Endothelial cell of umbilical vein (primary cell): Measurements from ENCODE around the gene TBC1D4. TPM values are rescaled to one million over a fixed set of nuclear protein-coding genes. Genes with fewer than 3 reads are reported as not detected.

ENCODE experiments used
- BruUV-seq: library from RNA; stranded (reverse); fragments of 400-500 nt; replicated peaks from 2 replicates; lab custom pipeline; 2021; lab: Mats Ljungman, UMichigan
- CTCF ChIA-PET: fragments of 300-600, 350-600 bp; sonication (Branson Sonifier 250); formaldehyde crosslinking; loops from one replicate; lab custom pipeline; 2021; ENCODE audit warnings: antibody characterized with exemption, inconsistent platforms; lab: Charles Lee
- POLR2A ChIA-PET: fragments of 300-600, 350-600 bp; sonication (Branson Sonifier 250); formaldehyde crosslinking; loops from one replicate; lab custom pipeline; 2021; ENCODE audit warnings: antibody characterized with exemption, inconsistent platforms; lab: Charles Lee
- DNase-seq: peaks from one replicate; pipeline ENCODE4 v3.0.0-alpha.2; 2011; ENCODE audit warnings: low read depth, low spot score
- FAIRE-seq: peaks from 2 replicates; lab custom pipeline; 2011; peaks lifted over from hg19 to GRCh38; lab: Jason Lieb, UNC
- H2AFZ ChIP-seq: 2 replicates; pipeline ENCODE4 v1.6.0; 2012; ENCODE audit warnings: low read depth, low read length, control low read depth, inconsistent platforms
- H3K27ac ChIP-seq: 2 replicates; pipeline ENCODE4 v1.5.1; 2011; ENCODE audit warnings: low read depth, mild to moderate bottlenecking, control low read depth, low read length, moderate library complexity; ENCODE audit not compliant: insufficient read depth
- H3K27me3 ChIP-seq, 2 experiments: 2 replicates each; pipeline versions ENCODE4 v1.6.0 to v1.6.1; 2011; ENCODE audit warnings: low read length in 2 of 2, mixed read lengths in 1 of 2; ENCODE audit not compliant: control insufficient read depth in 2 of 2, insufficient read depth in 2 of 2
- H3K36me3 ChIP-seq, 2 experiments: 2 replicates in 1 of 2; 3 replicates in 1 of 2; pipeline ENCODE4 v1.5.1; 2011; ENCODE audit warnings: low read length in 2 of 2, mild to moderate bottlenecking in 1 of 2, moderate library complexity in 1 of 2; ENCODE audit not compliant: control insufficient read depth in 2 of 2, insufficient read depth in 2 of 2; ENCODE audit errors: extremely low read depth in 1 of 2
- H3K4me1 ChIP-seq: 3 replicates; pipeline ENCODE4 v1.5.1; 2011; ENCODE audit warnings: mild to moderate bottlenecking, low read length; ENCODE audit not compliant: control insufficient read depth, insufficient read depth; ENCODE audit errors: extremely low read depth
- H3K4me2 ChIP-seq: 2 replicates; pipeline ENCODE4 v1.6.1; 2011; ENCODE audit warnings: low read length, control low read depth, mixed read lengths; ENCODE audit not compliant: insufficient read depth
- H3K4me3 ChIP-seq, 3 experiments: fragments of 200-600 bp in 1 of 3; sonication (generic), shearing (Covaris generic) in 1 of 3; replicated peaks in 1 of 3; 2 replicates each; pipeline ENCODE4 v1.5.1; 2011 to 2016; ENCODE audit warnings: control low read depth in 3 of 3, low read length in 3 of 3, mild to moderate bottlenecking in 2 of 3, inconsistent platforms in 1 of 3, low read depth in 1 of 3, moderate library complexity in 1 of 3; ENCODE audit not compliant: insufficient read depth in 1 of 3
- H3K79me2 ChIP-seq: 2 replicates; pipeline ENCODE4 v1.6.0; 2012; ENCODE audit warnings: low read length, inconsistent platforms; ENCODE audit not compliant: control insufficient read depth, insufficient read depth
- H3K9ac ChIP-seq: replicated peaks from 2 replicates; pipeline ENCODE3; 2011; ENCODE audit warnings: low read length, control low read depth; ENCODE audit not compliant: insufficient read depth; ENCODE audit errors: extremely low read depth
- H3K9me1 ChIP-seq: replicated peaks from 3 replicates; pipeline ENCODE4 v1.6.0; 2011; ENCODE audit warnings: mild to moderate bottlenecking, low read length; ENCODE audit not compliant: control insufficient read depth, insufficient read depth; ENCODE audit errors: extremely low read depth
- H3K9me3 ChIP-seq: replicated peaks from 2 replicates; pipeline ENCODE4 v1.5.1; 2012; ENCODE audit warnings: low read length, inconsistent platforms; ENCODE audit not compliant: control insufficient read depth, insufficient read depth
- H4K20me1 ChIP-seq: replicated peaks from 2 replicates; pipeline ENCODE3; 2011; ENCODE audit warnings: mild to moderate bottlenecking, low read length; ENCODE audit not compliant: control insufficient read depth, insufficient read depth; ENCODE audit errors: extremely low read depth
- EZH2 ChIP-seq: IDR thresholded peaks from 2 replicates; pipeline ENCODE4 v1.6.1; 2012; ENCODE audit warnings: borderline replicate concordance, low read depth, mild to moderate bottlenecking, moderate library complexity, low read length, inconsistent platforms; ENCODE audit not compliant: severe bottlenecking
- GATA2 ChIP-seq: IDR thresholded peaks from 2 replicates; pipeline ENCODE4 v1.7.0; 2011; ENCODE audit warnings: low read depth, mild to moderate bottlenecking, moderate library complexity, mixed read lengths, low read length; ENCODE audit not compliant: insufficient read length, insufficient read depth
- JUN ChIP-seq: IDR thresholded peaks from 2 replicates; pipeline ENCODE4 v1.6.1; 2011; ENCODE audit warnings: borderline replicate concordance, low read depth; ENCODE audit not compliant: insufficient read length, insufficient read depth
- dilution Hi-C: fragments of 300-500 bp; cut with MboI; formaldehyde crosslinking; loops from one replicate; pipeline ENCODE4 v1.15.0; 2019; ENCODE audit warnings: low sequenced_read_pairs; ENCODE audit not compliant: extremely low pct_ligation_motif_present
- intact Hi-C: fragments of 100-400 bp; cut with micrococcal nuclease; formaldehyde crosslinking; loops from one replicate; pipeline ENCODE4 v1.10.0; 2022
- polyA plus RNA-seq, 4 experiments: library from polyadenylated mRNA; depleted of rRNA in 3 of 4; stranded (reverse) in 3 of 4; unstranded in 1 of 4; fragments of >200 nt; gene quantifications; 2 replicates each; pipeline versions ENCODE4 v1.2.1 to v1.2.3, GENCODE V29; 2011 to 2012; ENCODE audit warnings: missing spikeins in 1 of 4
- total RNA-seq: library from RNA; stranded (reverse); gene quantifications from 2 replicates; pipeline ENCODE4 v1.2.3, GENCODE V29; 2021
- TF ChIP-seq, protein P1 (sequence below): IDR thresholded peaks from 2 replicates; pipeline ENCODE4 v1.6.1; 2011; ENCODE audit not compliant: insufficient read depth, insufficient read length

TBC1D4 gene
- total and polyA plus RNA-seq, 2 donors (not counting 3 experiments of a cell fraction or from before 2014, with no cell fraction given), result 58.3 to 81.0 TPM

DNA sequence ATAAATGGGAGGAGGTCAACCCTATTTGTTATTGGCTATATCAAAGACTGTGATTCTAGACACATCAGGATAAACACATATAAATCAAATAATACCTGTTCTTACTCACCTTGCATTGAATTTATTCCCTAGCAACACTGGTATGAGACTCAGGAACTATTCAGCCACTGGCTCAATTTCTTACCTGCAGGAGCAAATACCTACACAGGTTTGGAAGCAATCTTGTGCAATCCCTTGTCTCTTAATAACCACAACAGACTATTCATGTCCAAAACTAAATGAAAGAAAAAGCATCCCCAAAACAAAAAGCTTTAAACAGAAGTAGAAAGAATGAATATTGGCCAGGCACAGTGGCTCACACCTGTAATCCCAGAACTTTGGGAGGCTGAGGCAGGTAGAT lies 55.5 kb downstream of the TBC1D4 start:
- no peaks in the 10 kb centered on the region for H3K27me3 ChIP-seq
- no peak overlapping the region for H3K9ac ChIP-seq
- no peak overlapping the region for H3K4me2 ChIP-seq
- H3K27ac ChIP-seq, result no peak overlapping the region
- no peaks in the 10 kb centered on the region for H3K4me1 ChIP-seq
- no peak overlapping the region for H3K4me3 ChIP-seq
- POLR2A ChIA-PET, result no interaction called here
- TF ChIP-seq, protein P1, sequence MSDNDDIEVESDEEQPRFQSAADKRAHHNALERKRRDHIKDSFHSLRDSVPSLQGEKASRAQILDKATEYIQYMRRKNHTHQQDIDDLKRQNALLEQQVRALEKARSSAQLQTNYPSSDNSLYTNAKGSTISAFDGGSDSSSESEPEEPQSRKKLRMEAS, result no peak
- H3K9me3 ChIP-seq, result no peaks in the 10 kb centered on the region
- CTCF ChIA-PET, result interaction anchor here (1.0 kb wide), 1 partner anchor 48 kb away, joined by 4 read pairs; no protein-coding TSS in a partner anchor
- H2AFZ ChIP-seq, result no peak overlapping the region
- no peaks in the 10 kb centered on the region for H3K36me3 ChIP-seq
- DNase-seq, result no peak
- intact Hi-C loops, result no loop called here
- no peaks in the 10 kb centered on the region for H3K9me1 ChIP-seq
- H4K20me1 ChIP-seq, result no peaks in the 10 kb centered on the region
- no peak for FAIRE-seq
- peaks cover 2% of the 10 kb centered on the region for H3K79me2 ChIP-seq
- dilution Hi-C loops, result no loop called here
- BruUV-seq, result no TSS peak

DNA sequence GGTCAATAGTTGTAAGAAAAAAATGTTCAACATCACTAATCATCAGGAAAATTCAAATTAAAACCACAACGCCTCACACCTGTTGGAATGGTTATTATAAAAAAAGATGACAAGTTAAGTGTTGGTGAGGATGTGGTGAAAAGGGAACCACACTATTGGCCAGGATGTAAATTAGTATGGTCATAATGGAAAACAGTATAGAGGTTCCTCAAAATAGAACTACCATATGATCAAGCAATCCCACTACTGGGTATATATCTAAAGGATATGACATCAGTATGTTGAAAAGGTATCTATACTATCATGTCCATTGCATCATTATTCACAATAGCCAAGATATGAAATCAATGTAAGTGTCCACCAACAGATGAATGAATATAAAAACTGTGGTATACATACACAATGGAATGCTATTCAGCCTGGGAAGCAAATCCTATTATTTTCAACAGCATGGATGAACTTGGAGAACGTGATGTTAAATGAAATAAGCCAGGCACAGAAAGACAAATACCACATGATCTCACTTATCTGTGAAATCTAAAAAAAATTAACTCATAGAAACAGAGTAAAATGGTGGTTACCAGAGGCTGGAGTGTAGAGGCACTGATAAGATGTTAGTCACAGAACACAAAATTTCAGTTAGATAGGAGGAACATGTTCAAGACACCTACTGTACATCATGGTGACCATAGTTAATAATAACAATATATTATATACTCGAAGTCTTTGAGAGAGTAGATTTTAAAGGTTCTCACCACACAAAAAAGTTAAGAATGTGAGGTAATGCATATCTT lies 56.6 kb downstream of the TBC1D4 start:
- no peaks in the 10 kb centered on the region for H3K36me3 ChIP-seq
- H4K20me1 ChIP-seq, result no peaks in the 10 kb centered on the region
- BruUV-seq, result no TSS peak
- no peak overlapping the region for H3K4me3 ChIP-seq
- dilution Hi-C loops, result no loop called here
- TF ChIP-seq EZH2 (no peak), GATA2 (no peak), JUN (no peak)
- H3K9me3 ChIP-seq, result no peaks in the 10 kb centered on the region
- CTCF ChIA-PET, result no interaction called here
- no peak overlapping the region for H2AFZ ChIP-seq
- H3K27me3 ChIP-seq, result no peaks in the 10 kb centered on the region
- POLR2A ChIA-PET, result no interaction called here
- H3K9me1 ChIP-seq, result no peaks in the 10 kb centered on the region
- no peak for FAIRE-seq
- H3K27ac ChIP-seq, result no peak overlapping the region
- no peaks in the 10 kb centered on the region for H3K4me1 ChIP-seq
- intact Hi-C loops, result no loop called here
- no peak overlapping the region for H3K4me2 ChIP-seq
- H3K9ac ChIP-seq, result no peak overlapping the region
- DNase-seq, result no peak
- H3K79me2 ChIP-seq, result peaks cover 2% of the 10 kb centered on the region
